Glutamatergic neuron (in vitro differentiated cells): ENCODE results near the gene RAB29. TPM values are rescaled to one million over a fixed set of nuclear protein-coding genes. Genes with fewer than 3 reads are reported as not detected.

Experiments used
- DNase-seq: peaks from one replicate; pipeline ENCODE4 v3.0.0; 2022
- H3K27ac Mint-ChIP-seq: one replicate; pipeline ENCODE4 v1.8.0; 2020; ENCODE audit warnings: mild to moderate bottlenecking, mixed read lengths, inconsistent platforms; ENCODE audit not compliant: unreplicated experiment
- H3K27me3 Mint-ChIP-seq: one replicate; pipeline ENCODE4 v1.8.0; 2020; ENCODE audit warnings: mild to moderate bottlenecking, moderate library complexity, mixed read lengths, inconsistent platforms; ENCODE audit not compliant: unreplicated experiment
- H3K36me3 Mint-ChIP-seq: one replicate; pipeline ENCODE4 v1.8.0; 2020; ENCODE audit warnings: mild to moderate bottlenecking, mixed read lengths, inconsistent platforms; ENCODE audit not compliant: unreplicated experiment
- H3K4me1 Mint-ChIP-seq: one replicate; pipeline ENCODE4 v1.8.0; 2020; ENCODE audit warnings: mild to moderate bottlenecking, low read depth, mixed read lengths, inconsistent platforms; ENCODE audit not compliant: unreplicated experiment
- H3K4me3 Mint-ChIP-seq: one replicate; pipeline ENCODE4 v1.8.0; 2020; ENCODE audit warnings: mild to moderate bottlenecking, mixed read lengths, inconsistent platforms; ENCODE audit not compliant: unreplicated experiment
- H3K9me3 Mint-ChIP-seq: one replicate; pipeline ENCODE4 v1.8.0; 2020; ENCODE audit warnings: mild to moderate bottlenecking, moderate library complexity, mixed read lengths, inconsistent platforms; ENCODE audit not compliant: unreplicated experiment
- CTCF ChIP-seq: fragments of 200-600 bp; sonication (generic); IDR thresholded peaks from one replicate; pipeline ENCODE4 v1.5.0; 2021; ENCODE audit not compliant: partially characterized antibody, unreplicated experiment
- total RNA-seq: library from RNA; stranded (reverse); fragmentation: NEBNext Ultra II Directional; extraction: Animal tissue kit (Norgen Biotek cat#: 25700); gene quantifications from one replicate; pipeline ENCODE4 v1.2.1, GENCODE V29; 2021; ENCODE audit not compliant: unreplicated experiment

The RAB29 gene
- total RNA-seq, 1 donor from 2014 or later, result 1.7 TPM

GRCh38 chr1:205803986-205804385 is 28.7 kb upstream of the RAB29 start:
- Mint-ChIP-seq H3K4me3 (no peak overlapping the region), H3K36me3 (no peaks in the 10 kb centered on the region), H3K27me3 (peaks cover 5% of the 10 kb centered on the region), H3K9me3 (no peaks in the 10 kb centered on the region), H3K27ac (no peak overlapping the region), H3K4me1 (peaks cover 7% of the 10 kb centered on the region)
- DNase-seq, result no peak
- no peak for TF ChIP-seq CTCF

DNA sequence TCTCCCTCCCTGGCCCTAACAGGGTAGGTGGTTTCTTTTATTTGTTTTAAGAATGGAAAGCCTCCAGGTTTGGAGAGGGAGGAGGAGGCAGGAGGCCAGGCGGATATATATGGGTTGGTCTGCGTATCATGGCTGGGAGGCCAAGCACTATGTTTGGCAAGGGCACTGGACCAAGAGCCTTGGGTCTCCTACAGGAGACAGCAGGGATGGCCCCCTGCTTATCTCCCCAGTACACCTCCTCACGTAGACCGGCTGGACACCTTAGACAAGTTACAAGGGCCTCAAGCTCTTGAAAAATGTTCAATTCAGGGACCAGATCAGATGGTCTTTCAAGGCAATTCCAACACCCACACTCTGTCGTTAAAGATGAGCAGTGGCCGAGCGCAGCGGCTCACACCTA is 26.8 kb upstream of the RAB29 start:
- no peak for TF ChIP-seq CTCF
- no peak for DNase-seq
- peaks cover 7% of the 10 kb centered on the region for H3K4me1 Mint-ChIP-seq
- H3K36me3 Mint-ChIP-seq, result no peaks in the 10 kb centered on the region
- no peaks in the 10 kb centered on the region for H3K9me3 Mint-ChIP-seq
- H3K4me3 Mint-ChIP-seq, result no peak overlapping the region
- no peak overlapping the region for H3K27ac Mint-ChIP-seq
- H3K27me3 Mint-ChIP-seq, result peaks cover 3% of the 10 kb centered on the region

GRCh38 chr1:205800981-205801703 is 25.9 kb upstream of the RAB29 start:
- Mint-ChIP-seq H3K27ac (no peak overlapping the region), H3K4me1 (peaks cover 3% of the 10 kb centered on the region), H3K36me3 (no peaks in the 10 kb centered on the region), H3K9me3 (no peaks in the 10 kb centered on the region), H3K27me3 (peaks cover 3% of the 10 kb centered on the region), H3K4me3 (no peak overlapping the region)
- DNase-seq, result no peak
- no peak for TF ChIP-seq CTCF

DNA sequence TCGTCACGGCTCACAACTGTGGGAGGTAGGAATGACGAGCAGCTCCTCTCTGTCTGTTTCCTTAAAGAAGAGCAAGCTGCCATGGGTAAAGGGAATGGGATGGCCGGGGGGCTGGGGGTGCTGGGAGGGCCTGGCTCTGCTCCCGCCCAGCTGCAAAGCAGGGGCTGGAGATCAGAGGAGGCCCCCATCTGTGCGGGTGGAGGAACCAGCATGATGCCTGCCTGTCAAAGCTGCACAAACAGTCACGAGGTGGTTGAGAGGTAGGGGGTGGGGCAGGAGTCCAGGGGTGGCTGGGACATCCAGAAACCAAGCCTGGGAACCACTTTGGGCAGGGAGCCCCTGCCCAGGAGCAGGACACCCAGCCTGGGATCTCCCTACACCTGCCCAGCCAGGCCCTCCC is 25.1 kb upstream of the RAB29 start:
- no peak for DNase-seq
- Mint-ChIP-seq H3K27me3 (peaks cover 3% of the 10 kb centered on the region), H3K27ac (no peak overlapping the region), H3K4me1 (no peaks in the 10 kb centered on the region), H3K9me3 (no peaks in the 10 kb centered on the region), H3K4me3 (no peak overlapping the region), H3K36me3 (no peaks in the 10 kb centered on the region)
- no peak for TF ChIP-seq CTCF

DNA sequence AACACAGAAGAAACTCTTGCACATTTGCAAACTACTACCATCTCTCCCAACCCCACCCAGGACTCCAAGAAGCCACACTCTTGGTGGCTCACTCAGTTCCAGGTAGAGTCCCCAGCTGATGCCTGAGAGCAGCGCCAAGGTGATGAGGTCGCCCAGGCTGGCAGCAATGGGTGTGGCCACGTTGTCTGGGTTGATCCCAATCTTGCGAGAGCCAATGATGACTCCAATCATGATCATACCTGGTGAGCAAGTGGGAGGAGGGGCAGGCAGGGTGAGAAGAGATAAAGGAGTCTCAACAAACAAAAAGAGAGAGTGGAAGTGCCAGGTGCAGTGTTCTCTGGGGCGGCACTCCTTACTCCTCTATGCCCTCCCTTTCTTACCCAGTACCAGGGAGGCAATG is 23.3 kb upstream of the RAB29 start:
- Mint-ChIP-seq H3K4me1 (peaks cover 4% of the 10 kb centered on the region), H3K4me3 (no peak overlapping the region), H3K27me3 (peaks cover 3% of the 10 kb centered on the region), H3K9me3 (no peaks in the 10 kb centered on the region), H3K36me3 (no peaks in the 10 kb centered on the region), H3K27ac (no peak overlapping the region)
- no peak for TF ChIP-seq CTCF
- no peak for DNase-seq
